Vagina (tissue), 2 donors: ENCODE results near the gene EIF2AK3.

Source experiments
- CTCF ChIP-seq, 3 experiments: fragments of 450-650 bp in 2 of 3; fragments of 200-600 bp in 1 of 3; sonication (generic) in 1 of 3; IDR thresholded peaks; one replicate each; pipeline ENCODE4 v1.5.1; 2017 to 2019; ENCODE audit warnings: antibody characterized with exemption in 3 of 3, mild to moderate bottlenecking in 2 of 3, moderate library complexity in 2 of 3
- POLR2A ChIP-seq, 2 donors: fragments of 450-650 bp; IDR thresholded peaks; one replicate each; pipeline ENCODE4 v1.6.1; 2017; ENCODE audit warnings: antibody characterized with exemption in 2 of 2, mild to moderate bottlenecking in 2 of 2, moderate library complexity in 2 of 2

- TF ChIP-seq CTCF (IDR thresholded peaks at IDR 0.05) (no peak), POLR2A (IDR thresholded peaks at IDR 0.05) (no peak)
Observed at GRCh38 chr2:88668862-88669261, 41.6 kb upstream of the EIF2AK3 start.
